IMR-90 (cell line): ENCODE results near the gene RBP5. TPM values are rescaled to one million over a fixed set of nuclear protein-coding genes. Genes with fewer than 3 reads are reported as not detected.

ENCODE experiments used
- ATAC-seq: fragments of 200-7000 bp; cut with Tn5 transposase; 2 replicates; pipeline ENCODE4 v1.9.1; 2020; ENCODE audit warnings: low read depth, mild to moderate bottlenecking, moderate library complexity
- BruUV-seq: library from RNA; stranded (reverse); fragments of 400-500 nt; replicated peaks from 2 replicates; lab custom pipeline; 2021; lab: Mats Ljungman, UMichigan
- CTCF ChIA-PET: fragments of 300-600 bp; formaldehyde crosslinking; extraction: SDS; loops from one replicate; lab custom pipeline; 2021; ENCODE audit warnings: antibody characterized with exemption; lab: Yijun Ruan, JAX
- POLR2A ChIA-PET: fragments of 300-600 bp; sonication (Branson Sonifier 250); formaldehyde crosslinking; loops from one replicate; lab custom pipeline; 2022; ENCODE audit warnings: antibody characterized with exemption; ENCODE audit not compliant: unreplicated experiment; lab: Charles Lee
- DNase-seq: peaks from one replicate; pipeline ENCODE4 v3.0.0; 2013
- H2AFZ ChIP-seq: replicated peaks from 2 replicates; pipeline ENCODE3; 2013; ENCODE audit warnings: low read length, mild to moderate bottlenecking; ENCODE audit not compliant: poor library complexity
- H2AK5ac ChIP-seq: 2 replicates; pipeline ENCODE4 v1.6.1; 2013; ENCODE audit warnings: low read depth, low read length, inconsistent platforms
- H2AK9ac ChIP-seq: replicated peaks from 2 replicates; pipeline ENCODE3; 2013; ENCODE audit warnings: mild to moderate bottlenecking, low read depth, low read length, moderate library complexity; ENCODE audit not compliant: poor library complexity
- H2BK120ac ChIP-seq: 2 replicates; pipeline ENCODE4 v1.6.1; 2013; ENCODE audit warnings: low read depth, low read length, inconsistent platforms
- H2BK15ac ChIP-seq: 3 replicates; pipeline ENCODE4 v1.6.1; 2013; ENCODE audit warnings: low read depth, low read length, inconsistent platforms
- H2BK20ac ChIP-seq: 2 replicates; pipeline ENCODE4 v1.6.1; 2013; ENCODE audit warnings: low read depth, mild to moderate bottlenecking, inconsistent platforms, low read length, moderate library complexity
- H2BK5ac ChIP-seq: 2 replicates; pipeline ENCODE4 v1.6.1; 2013; ENCODE audit warnings: mild to moderate bottlenecking, low read depth, low read length, inconsistent platforms; ENCODE audit not compliant: poor library complexity, severe bottlenecking
- H3K14ac ChIP-seq: replicated peaks from 2 replicates; pipeline ENCODE4 v1.6.1; 2013; ENCODE audit warnings: low read depth, low read length, inconsistent platforms
- H3K18ac ChIP-seq: 2 replicates; pipeline ENCODE4 v1.6.1; 2013; ENCODE audit warnings: low read depth, low read length, control low read depth
- H3K23ac ChIP-seq: 2 replicates; pipeline ENCODE4 v1.6.1; 2013; ENCODE audit warnings: low read depth, low read length, inconsistent platforms
- H3K27ac ChIP-seq: 2 replicates; pipeline ENCODE4 v1.5.1; 2013; ENCODE audit warnings: mild to moderate bottlenecking, control low read depth, low read length; ENCODE audit not compliant: insufficient read depth
- H3K27me3 ChIP-seq: 2 replicates; pipeline ENCODE4 v1.6.1; 2013; ENCODE audit warnings: low read length; ENCODE audit not compliant: control insufficient read depth, insufficient read depth
- H3K36me3 ChIP-seq: 2 replicates; pipeline ENCODE4 v1.6.1; 2013; ENCODE audit warnings: low read length, mixed read lengths; ENCODE audit not compliant: control insufficient read depth, insufficient read depth
- H3K4ac ChIP-seq: 2 replicates; pipeline ENCODE4 v1.6.1; 2013; ENCODE audit warnings: low read depth, low read length, inconsistent platforms
- H3K4me1 ChIP-seq: 2 replicates; pipeline ENCODE4 v1.6.1; 2013; ENCODE audit warnings: low read length, mixed read lengths; ENCODE audit not compliant: control insufficient read depth, insufficient read depth
- H3K4me2 ChIP-seq: 2 replicates; pipeline ENCODE4 v1.6.1; 2013; ENCODE audit warnings: low read depth, mild to moderate bottlenecking, control low read depth, low read length, moderate library complexity
- H3K4me3 ChIP-seq: 2 replicates; pipeline ENCODE4 v1.5.1; 2013; ENCODE audit warnings: low read depth, mild to moderate bottlenecking, control low read depth, low read length, moderate library complexity; ENCODE audit not compliant: insufficient read depth
- H3K56ac ChIP-seq: 2 replicates; pipeline ENCODE4 v1.6.1; 2013; ENCODE audit warnings: low read length, inconsistent platforms; ENCODE audit not compliant: insufficient read depth; ENCODE audit errors: extremely low read depth
- H3K79me1 ChIP-seq, 2 experiments: 2 replicates each; pipeline ENCODE4 v1.6.1; 2013; ENCODE audit warnings: low read length in 2 of 2, inconsistent platforms in 1 of 2, low read depth in 1 of 2
- H3K9ac ChIP-seq: 2 replicates; pipeline ENCODE4 v1.6.1; 2013; ENCODE audit warnings: low read depth, low read length, control low read depth
- H3K9me1 ChIP-seq: 2 replicates; pipeline ENCODE4 v1.6.1; 2013; ENCODE audit warnings: low read length, inconsistent platforms; ENCODE audit not compliant: insufficient read depth
- H3K9me3 ChIP-seq: 2 replicates; pipeline ENCODE4 v1.6.1; 2013; ENCODE audit warnings: low read length; ENCODE audit not compliant: control insufficient read depth, insufficient read depth
- H4K20me1 ChIP-seq: 2 replicates; pipeline ENCODE4 v1.6.1; 2013; ENCODE audit warnings: low read length, inconsistent platforms; ENCODE audit not compliant: insufficient read depth
- H4K5ac ChIP-seq: 2 replicates; pipeline ENCODE4 v1.6.1; 2013; ENCODE audit warnings: mild to moderate bottlenecking, low read depth, low read length, control low read depth
- H4K8ac ChIP-seq, 2 experiments: 2 replicates each; pipeline ENCODE4 v1.6.1; 2013; ENCODE audit warnings: low read depth in 2 of 2, low read length in 2 of 2, control low read depth in 1 of 2, inconsistent platforms in 1 of 2
- H4K91ac ChIP-seq: 2 replicates; pipeline ENCODE4 v1.6.1; 2013; ENCODE audit warnings: low read depth, low read length, inconsistent platforms; ENCODE audit not compliant: insufficient read depth
- CEBPB ChIP-seq: IDR thresholded peaks from 2 replicates; pipeline ENCODE4 v1.6.1; 2012; ENCODE audit warnings: low read depth, low read length, improper control_type of control experiment
- CHD1 ChIP-seq: IDR thresholded peaks from 2 replicates; pipeline ENCODE4 v1.6.1; 2012; ENCODE audit warnings: low read depth, low read length, improper control_type of control experiment
- MAZ ChIP-seq: IDR thresholded peaks from 2 replicates; pipeline ENCODE4 v1.6.1; 2012; ENCODE audit warnings: low read depth, mild to moderate bottlenecking, low read length, improper control_type of control experiment, moderate library complexity, borderline replicate concordance
- WGBS, 2 experiments: methylation state at CpG; one replicate each; pipeline versions ENCODE4 v1.1.5 to v1.1.7; 2013; ENCODE audit warnings: missing lambda C conversion rate in 2 of 2; ENCODE audit not compliant: insufficient read length in 1 of 2; ENCODE audit errors: extremely low coverage in 2 of 2; 5-methylcytosine and 5-hydroxymethylcytosine counted together
- dilution Hi-C: fragments of 300-500 bp; cut with HindIII; formaldehyde crosslinking; loops from one replicate; pipeline ENCODE4 v1.14.3; 2018; ENCODE audit warnings: low sequenced_read_pairs; ENCODE audit not compliant: unreplicated experiment
- in situ Hi-C: fragments of 300-500 bp; cut with MboI; formaldehyde crosslinking; loops from 3 replicates; pipeline ENCODE4 v1.14.3; 2019; ENCODE audit warnings: low sequenced_read_pairs, inconsistent platforms, mixed read lengths
- intact Hi-C: fragments of 100-400 bp; cut with micrococcal nuclease; formaldehyde crosslinking; loops from 2 replicates; pipeline ENCODE4 v1.10.0; 2022
- polyA plus RNA-seq, 3 experiments: library from polyadenylated mRNA; depleted of rRNA; stranded (reverse); fragments of >200 nt; gene quantifications; 2 replicates each; pipeline ENCODE4 v1.2.3, GENCODE V29; 2012; ENCODE audit warnings: low replicate concordance in 1 of 3
- total RNA-seq: library from RNA; depleted of rRNA; stranded (reverse); fragments of >200 nt; gene quantifications from 2 replicates; pipeline ENCODE4 v1.2.3, GENCODE V29; 2012

RBP5 gene
- total and polyA plus RNA-seq, 2 of the 4 experiments (the other 2 are of a cell fraction) = 0.15 TPM; not detected in 1

DNA sequence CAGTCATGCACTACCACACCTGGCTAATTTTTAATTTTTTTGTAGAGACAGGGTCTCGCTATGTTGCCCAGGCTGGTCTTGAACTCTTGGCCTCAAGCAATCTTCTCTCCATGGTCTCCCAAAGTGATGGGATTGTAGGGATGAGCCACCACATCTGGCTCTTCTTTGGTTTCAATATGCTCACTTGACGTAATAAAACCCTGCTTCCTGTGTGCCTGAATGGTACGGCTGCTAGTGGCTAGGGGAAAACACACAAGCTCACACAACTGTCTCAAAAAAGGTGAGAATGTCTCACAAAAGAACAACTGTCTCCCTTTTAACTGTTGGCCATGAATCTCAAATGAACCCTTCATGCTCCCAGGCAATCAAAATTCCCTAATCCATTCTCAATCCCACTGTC, 53.2 kb downstream of the RBP5 start:
- no peak overlapping the region for H2AK9ac ChIP-seq
- peak overlapping the region; percentile 78 for H2BK20ac ChIP-seq
- H3K27ac ChIP-seq = peak overlapping the region; percentile 51; the same call in 1 of the 2 replicates
- H3K56ac ChIP-seq = no peak overlapping the region
- H3K23ac ChIP-seq = peak overlapping the region; percentile 22; the same call in 1 of the 2 replicates
- H3K4ac ChIP-seq = peak overlapping the region; percentile 56; the same call in 1 of the 2 replicates
- ATAC-seq = no peak
- H3K9me3 ChIP-seq = no peaks in the 10 kb centered on the region
- peak overlapping the region; percentile 20; the same call in 1 of the 2 replicates for H4K91ac ChIP-seq
- no peaks in the 10 kb centered on the region for H3K27me3 ChIP-seq
- no peak for TF ChIP-seq CHD1
- TF ChIP-seq CEBPB = no peak
- TF ChIP-seq MAZ = no peak
- dilution Hi-C loops = no loop called here
- no peak for DNase-seq
- H4K20me1 ChIP-seq = peaks cover 4% of the 10 kb centered on the region; the same call in 1 of the 2 replicates
- peak overlapping the region; percentile 34 for H3K18ac ChIP-seq
- no peak overlapping the region; the same call in 1 of the 2 replicates for H3K4me2 ChIP-seq
- peaks cover 4% of the 10 kb centered on the region for H3K36me3 ChIP-seq
- no CpG with 5 or more reads among the region's 3 CpGs for WGBS, 2 experiments
- H4K5ac ChIP-seq = 0 out of 2 replicates have a peak overlapping the region, but pooled peaks have one; percentile 3
- H2BK5ac ChIP-seq = peak overlapping the region; percentile 75
- peak overlapping the region; percentile 55 for H2BK120ac ChIP-seq
- peaks cover 17% of the 10 kb centered on the region for H3K4me1 ChIP-seq
- CTCF ChIA-PET = no interaction called here
- no peak overlapping the region for H3K9ac ChIP-seq
- peak overlapping the region in 1 of 2 experiments; percentile 10; a peak in 1 of 4 replicates for H4K8ac ChIP-seq
- 0 out of 2 replicates have a peak overlapping the region, but pooled peaks have one; percentile 66 for H3K14ac ChIP-seq
- no peak overlapping the region for H2AFZ ChIP-seq
- no peaks in the 10 kb centered on the region for H3K79me1 ChIP-seq
- POLR2A ChIA-PET = no interaction called here
- intact Hi-C loops = no loop called here
- H2BK15ac ChIP-seq = peak overlapping the region; percentile 0; the same call in 1 of the 3 replicates
- H3K9me1 ChIP-seq = peaks cover 13% of the 10 kb centered on the region
- BruUV-seq = no TSS peak
- no peak overlapping the region for H3K4me3 ChIP-seq
- H2AK5ac ChIP-seq = peak overlapping the region; percentile 81
- in situ Hi-C loops = no loop called here
